Thymus (tissue), 11 donors: Measurements from ENCODE around the gene ANO2. TPM values are rescaled to one million over a fixed set of nuclear protein-coding genes. Genes with fewer than 3 reads are reported as not detected.

Experiments
- DNase-seq, 9 donors: peaks; one replicate each; pipeline ENCODE4 v3.0.0-alpha.2; 2013; ENCODE audit warnings: low spot score in 9 of 9, low read depth in 6 of 9, missing footprints in 1 of 9
- H3K27ac ChIP-seq, 2 donors: one replicate each; pipeline ENCODE4 v1.5.1; 2013; ENCODE audit warnings: control low read depth in 1 of 2, low read depth in 1 of 2, low read length in 1 of 2, mild to moderate bottlenecking in 1 of 2, moderate library complexity in 1 of 2
- H3K27me3 ChIP-seq, 2 donors: one replicate each; pipeline ENCODE4 v1.5.1; 2013; ENCODE audit warnings: low read length in 1 of 2; ENCODE audit not compliant: control insufficient read depth in 2 of 2, insufficient read depth in 1 of 2
- H3K36me3 ChIP-seq, 2 donors: one replicate each; pipeline ENCODE4 v1.5.1; 2013; ENCODE audit warnings: low read length in 1 of 2, mild to moderate bottlenecking in 1 of 2, moderate library complexity in 1 of 2; ENCODE audit not compliant: control insufficient read depth in 2 of 2, insufficient read depth in 2 of 2
- H3K4me1 ChIP-seq, 2 donors: one replicate each; pipeline ENCODE4 v1.5.1; 2013; ENCODE audit warnings: low read length in 2 of 2; ENCODE audit not compliant: control insufficient read depth in 2 of 2, insufficient read depth in 2 of 2
- H3K4me3 ChIP-seq, 2 donors: one replicate each; pipeline ENCODE4 v1.5.1; 2013; ENCODE audit warnings: low read length in 2 of 2, control low read depth in 1 of 2, mild to moderate bottlenecking in 1 of 2
- H3K9me3 ChIP-seq, 2 donors: one replicate each; pipeline ENCODE4 v1.5.1; 2013; ENCODE audit warnings: low read length in 1 of 2, mild to moderate bottlenecking in 1 of 2; ENCODE audit not compliant: control insufficient read depth in 2 of 2, insufficient read depth in 1 of 2
- WGBS: extraction: QIAGEN DNeasy Blood & Tissue Kit; methylation state at CpG from one replicate; pipeline ENCODE4 v1.1.7; 2013; 5-methylcytosine and 5-hydroxymethylcytosine counted together
- polyA plus RNA-seq: library from polyadenylated mRNA; stranded (reverse); fragments of 200-250 nt; gene quantifications from one replicate; pipeline ENCODE4 v1.2.3, GENCODE V29; 2013
- total RNA-seq: library from RNA; stranded (reverse); fragments of 120-200 nt; gene quantifications from one replicate; pipeline ENCODE4 v1.2.4, GENCODE V29; 2013
- donor health status: healthy.

The ANO2 gene
- total and polyA plus RNA-seq, 2 donors, result 0.57 to 1.4 TPM

DNA sequence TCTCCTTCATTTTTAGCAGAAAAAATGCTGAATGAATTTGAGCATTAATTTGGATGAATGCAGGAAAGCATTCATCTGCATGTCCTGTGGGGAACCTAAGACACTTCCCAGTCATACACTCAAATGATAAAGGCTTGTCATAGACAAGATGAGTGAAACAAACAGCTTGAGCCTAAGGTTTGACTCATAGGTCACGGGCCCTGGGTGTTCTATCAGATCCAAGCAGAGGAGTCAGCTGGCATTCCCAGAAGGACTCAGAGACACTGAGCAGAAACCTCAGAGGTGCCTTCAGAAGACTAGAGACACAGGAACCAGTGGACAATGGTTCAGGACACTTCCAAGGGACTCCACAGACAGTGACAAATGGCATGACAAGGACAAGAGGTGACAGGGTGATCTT is 329.3 kb downstream of the ANO2 start:
- H3K4me1 ChIP-seq, result no peaks in the 10 kb centered on the region
- H3K4me3 ChIP-seq, result no peak overlapping the region
- no peaks in the 10 kb centered on the region for H3K9me3 ChIP-seq
- H3K27me3 ChIP-seq, result no peaks in the 10 kb centered on the region
- WGBS, result 90% methylated on average over 1 of the region's 1 CpG
- H3K36me3 ChIP-seq, result no peaks in the 10 kb centered on the region
- no peak for DNase-seq
- no peak overlapping the region for H3K27ac ChIP-seq

DNA sequence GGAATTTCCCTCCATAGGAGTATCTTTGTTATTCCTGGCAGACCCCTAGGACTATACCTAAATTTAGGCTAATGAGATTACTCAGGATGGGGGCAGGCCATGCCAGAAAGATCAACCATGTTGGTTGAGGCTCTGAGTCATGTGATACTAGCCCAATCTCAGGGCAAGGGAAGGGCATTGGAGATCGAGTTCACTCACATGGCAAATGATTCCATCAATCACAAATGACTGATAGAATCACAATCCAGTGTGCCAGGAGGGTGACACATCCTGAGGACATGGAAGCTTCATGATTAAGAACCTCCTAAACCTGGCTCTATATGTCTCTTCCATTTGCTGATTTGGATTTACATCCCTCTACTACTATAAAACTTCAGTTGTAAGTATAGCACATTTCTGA is 330.8 kb downstream of the ANO2 start:
- Histone ChIP-seq H3K27ac (no peak overlapping the region), H3K4me1 (no peaks in the 10 kb centered on the region), H3K4me3 (no peak overlapping the region), H3K36me3 (no peaks in the 10 kb centered on the region), H3K27me3 (no peaks in the 10 kb centered on the region), H3K9me3 (no peaks in the 10 kb centered on the region)
- no peak for DNase-seq
- WGBS, result 94% methylated on average over 1 of the region's 1 CpG

GRCh38 chr12:5612556-5613410 is 332.3 kb downstream of the ANO2 start:
- Histone ChIP-seq H3K27ac (no peak overlapping the region), H3K4me3 (no peak overlapping the region), H3K27me3 (no peaks in the 10 kb centered on the region), H3K9me3 (no peaks in the 10 kb centered on the region), H3K36me3 (no peaks in the 10 kb centered on the region), H3K4me1 (no peaks in the 10 kb centered on the region)
- DNase-seq, result no peak
- WGBS, result 91% methylated on average over 14 of the region's 14 CpGs

GRCh38 chr12:5611162-5611561 is 333.9 kb downstream of the ANO2 start:
- 92% methylated on average over 5 of the region's 5 CpGs for WGBS
- Histone ChIP-seq H3K4me3 (no peak overlapping the region), H3K27ac (no peak overlapping the region)

DNA sequence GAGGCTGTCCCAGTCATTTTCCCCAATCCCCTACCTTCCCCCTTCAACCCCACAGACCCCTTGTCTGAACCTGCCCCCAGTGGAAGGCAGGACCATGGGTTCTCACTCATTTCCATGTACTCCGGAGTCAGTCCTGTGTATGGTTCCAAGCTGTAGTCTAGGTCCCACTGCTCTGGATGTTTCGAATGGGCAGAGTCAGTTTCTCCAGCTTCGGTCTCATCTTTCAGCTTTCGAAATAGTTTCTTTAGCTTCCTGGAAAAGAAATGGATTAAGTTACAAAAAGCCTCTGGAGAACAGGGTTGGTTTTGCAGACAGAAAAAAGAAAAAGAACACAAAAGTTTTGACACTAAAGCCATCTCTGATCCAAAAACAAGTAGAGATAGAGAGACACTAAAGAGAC is 345.7 kb downstream of the ANO2 start:
- Histone ChIP-seq H3K9me3 (no peaks in the 10 kb centered on the region), H3K4me3 (no peak overlapping the region), H3K27me3 (no peaks in the 10 kb centered on the region), H3K27ac (no peak overlapping the region), H3K36me3 (no peaks in the 10 kb centered on the region), H3K4me1 (no peaks in the 10 kb centered on the region)
- DNase-seq, result no peak
- 90% methylated on average over 4 of the region's 4 CpGs for WGBS

More at GRCh38 chr12:5611162-5611561, 333.9 kb downstream of the ANO2 start:
- Histone ChIP-seq H3K27me3 (no peaks in the 10 kb centered on the region), H3K9me3 (no peaks in the 10 kb centered on the region), H3K36me3 (no peaks in the 10 kb centered on the region), H3K4me1 (no peaks in the 10 kb centered on the region)
- DNase-seq, result no peak

DNA sequence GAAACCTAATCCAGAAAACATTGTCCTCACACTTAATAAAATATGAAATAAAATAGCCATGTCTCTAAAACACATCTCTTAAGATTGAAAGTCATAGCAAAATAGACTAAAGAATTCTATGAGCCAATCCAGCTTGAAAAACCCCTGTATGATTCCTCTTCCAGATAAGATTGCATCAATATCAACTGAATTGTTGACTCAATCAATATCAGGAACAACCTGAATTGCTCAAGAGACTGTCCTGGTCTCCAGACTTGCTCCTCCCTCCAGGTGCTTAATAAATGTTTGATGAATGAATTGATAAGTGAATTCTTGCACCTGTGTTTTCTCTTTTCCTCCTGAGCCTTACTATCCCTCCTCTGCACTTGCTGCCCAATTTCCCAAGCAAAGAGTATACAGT is 351.1 kb downstream of the ANO2 start:
- Histone ChIP-seq H3K27me3 (no peaks in the 10 kb centered on the region), H3K36me3 (no peaks in the 10 kb centered on the region), H3K9me3 (no peaks in the 10 kb centered on the region), H3K4me1 (no peaks in the 10 kb centered on the region), H3K27ac (no peak overlapping the region), H3K4me3 (no peak overlapping the region)
- DNase-seq, result no peak

- DNase-seq, result no peak
- Histone ChIP-seq H3K9me3 (no peaks in the 10 kb centered on the region), H3K4me1 (no peaks in the 10 kb centered on the region), H3K27ac (no peak overlapping the region), H3K36me3 (no peaks in the 10 kb centered on the region), H3K27me3 (no peaks in the 10 kb centered on the region), H3K4me3 (no peak overlapping the region)
- 93% methylated on average over 1 of the region's 1 CpG for WGBS
These were observed 352.0 kb downstream of the ANO2 start for GRCh38 chr12:5593086-5593485.

GRCh38 chr12:5592310-5592709 is 352.7 kb downstream of the ANO2 start:
- no peaks in the 10 kb centered on the region for H3K9me3 ChIP-seq
- H3K36me3 ChIP-seq, result no peaks in the 10 kb centered on the region
- H3K27me3 ChIP-seq, result no peaks in the 10 kb centered on the region
- H3K27ac ChIP-seq, result no peak overlapping the region
- DNase-seq, result no peak
- 94% methylated on average over 8 of the region's 8 CpGs for WGBS
- no peaks in the 10 kb centered on the region for H3K4me1 ChIP-seq
- H3K4me3 ChIP-seq, result no peak overlapping the region

GRCh38 chr12:5590316-5590715 is 354.7 kb downstream of the ANO2 start:
- H3K9me3 ChIP-seq, result no peaks in the 10 kb centered on the region
- 96% methylated on average over 8 of the region's 8 CpGs for WGBS
- H3K27ac ChIP-seq, result no peak overlapping the region

More at GRCh38 chr12:5590316-5590715, 354.7 kb downstream of the ANO2 start:
- Histone ChIP-seq H3K4me1 (no peaks in the 10 kb centered on the region), H3K36me3 (no peaks in the 10 kb centered on the region), H3K4me3 (no peak overlapping the region), H3K27me3 (no peaks in the 10 kb centered on the region)
- DNase-seq, result no peak
